Retinal pigment epithelial cell (primary cell): ENCODE results near the gene TMEM204.

ENCODE experiments used
- DNase-seq: peaks from one replicate; pipeline ENCODE4 v3.0.0-alpha.2; 2010; ENCODE audit warnings: low read depth
- H3K4me3 ChIP-seq: 2 replicates; pipeline ENCODE4 v1.5.1; 2011; ENCODE audit warnings: mild to moderate bottlenecking, low read length, control low read depth, moderate library complexity
- TF ChIP-seq, protein P1 (sequence below): conservative IDR thresholded peaks from 2 replicates; pipeline ENCODE4 v1.5.1; 2011; ENCODE audit warnings: low read depth, low read length, control low read depth, inconsistent platforms

The TMEM204 gene

DNA sequence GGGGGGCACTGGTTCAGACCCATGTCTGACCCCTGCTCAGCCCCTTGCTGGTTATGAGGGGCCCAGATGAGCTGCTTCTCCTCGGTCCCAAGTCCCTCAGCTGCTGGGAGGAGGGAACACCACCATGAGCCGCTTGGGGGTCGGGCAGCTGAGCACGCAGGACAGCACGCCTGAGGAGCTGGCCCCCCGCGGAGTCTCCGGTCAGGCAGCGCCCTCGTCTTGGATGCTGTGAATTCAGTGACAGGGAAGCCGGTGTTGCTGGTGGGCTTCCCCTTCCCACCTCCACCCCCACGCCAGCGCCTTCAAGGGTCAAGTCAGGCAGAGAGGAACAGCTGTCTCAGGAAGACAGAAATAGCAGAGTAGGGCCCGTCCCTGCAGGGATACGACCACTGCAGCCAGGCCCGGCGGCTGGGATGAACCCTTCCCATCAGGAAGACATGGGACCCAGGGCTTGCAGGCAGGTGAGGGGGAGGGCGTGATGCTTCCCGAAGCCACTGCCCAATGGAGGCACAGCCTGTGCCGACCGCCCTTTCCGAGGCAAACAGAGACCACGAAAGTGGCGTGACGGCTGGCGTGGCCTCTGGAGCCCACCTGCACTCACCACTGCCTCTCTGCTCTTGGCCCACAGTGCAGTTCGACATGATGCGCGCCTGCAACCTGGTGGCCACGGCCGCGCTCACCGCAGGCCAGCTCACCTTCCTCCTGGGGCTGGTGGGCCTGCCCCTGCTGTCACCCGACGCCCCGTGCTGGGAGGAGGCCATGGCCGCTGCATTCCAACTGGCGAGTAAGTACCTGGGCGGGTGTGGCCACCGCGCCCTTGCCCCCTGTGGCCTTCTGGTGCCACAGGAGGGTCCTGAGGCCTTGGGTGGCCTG, 8.1 kb downstream of the TMEM204 start:
- H3K4me3 ChIP-seq, result no peak overlapping the region
- TF ChIP-seq, protein P1, sequence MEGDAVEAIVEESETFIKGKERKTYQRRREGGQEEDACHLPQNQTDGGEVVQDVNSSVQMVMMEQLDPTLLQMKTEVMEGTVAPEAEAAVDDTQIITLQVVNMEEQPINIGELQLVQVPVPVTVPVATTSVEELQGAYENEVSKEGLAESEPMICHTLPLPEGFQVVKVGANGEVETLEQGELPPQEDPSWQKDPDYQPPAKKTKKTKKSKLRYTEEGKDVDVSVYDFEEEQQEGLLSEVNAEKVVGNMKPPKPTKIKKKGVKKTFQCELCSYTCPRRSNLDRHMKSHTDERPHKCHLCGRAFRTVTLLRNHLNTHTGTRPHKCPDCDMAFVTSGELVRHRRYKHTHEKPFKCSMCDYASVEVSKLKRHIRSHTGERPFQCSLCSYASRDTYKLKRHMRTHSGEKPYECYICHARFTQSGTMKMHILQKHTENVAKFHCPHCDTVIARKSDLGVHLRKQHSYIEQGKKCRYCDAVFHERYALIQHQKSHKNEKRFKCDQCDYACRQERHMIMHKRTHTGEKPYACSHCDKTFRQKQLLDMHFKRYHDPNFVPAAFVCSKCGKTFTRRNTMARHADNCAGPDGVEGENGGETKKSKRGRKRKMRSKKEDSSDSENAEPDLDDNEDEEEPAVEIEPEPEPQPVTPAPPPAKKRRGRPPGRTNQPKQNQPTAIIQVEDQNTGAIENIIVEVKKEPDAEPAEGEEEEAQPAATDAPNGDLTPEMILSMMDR, result no peak
- DNase-seq, result no peak

DNA sequence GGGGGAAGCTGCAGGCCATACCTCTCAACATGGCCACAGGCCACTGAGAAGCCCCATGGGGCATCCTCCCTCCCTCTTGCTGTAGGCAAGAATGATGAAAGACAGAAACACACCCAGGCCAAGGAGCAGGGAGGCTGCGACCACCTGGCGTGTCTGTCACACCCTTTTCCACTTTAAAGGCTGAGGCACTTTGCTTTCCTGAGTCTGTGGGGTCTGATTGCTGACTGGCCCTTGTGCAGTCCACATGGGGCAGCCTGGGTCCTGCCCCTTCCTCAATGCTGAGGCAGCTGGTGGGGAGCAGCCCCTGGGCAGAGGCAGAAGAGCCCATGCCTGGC, 8.7 kb downstream of the TMEM204 start:
- no peak for DNase-seq
- TF ChIP-seq, protein P1, result no peak
- H3K4me3 ChIP-seq, result no peak overlapping the region

DNA sequence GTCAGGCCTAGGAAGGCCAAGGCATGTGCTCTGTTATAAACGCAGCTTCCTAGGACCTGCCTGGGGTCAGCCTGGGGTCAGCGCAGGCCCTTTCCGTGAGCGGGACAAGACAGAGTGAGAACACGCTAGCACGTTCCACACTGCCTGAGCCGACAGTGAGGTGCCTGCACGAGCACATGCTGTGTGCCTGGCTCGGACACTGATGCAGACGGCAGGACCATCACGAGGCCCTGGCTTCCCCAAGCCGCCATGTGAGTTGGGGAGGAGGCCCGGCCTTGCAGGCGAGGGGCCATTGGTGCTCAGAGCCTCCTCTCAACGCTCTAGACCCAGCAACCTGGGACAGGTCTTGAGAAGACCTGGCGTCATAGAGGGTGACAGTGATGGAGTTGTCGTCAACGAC, 9.1 kb downstream of the TMEM204 start:
- no peak overlapping the region for H3K4me3 ChIP-seq
- DNase-seq, result no peak
- TF ChIP-seq, protein P1, result no peak

DNA sequence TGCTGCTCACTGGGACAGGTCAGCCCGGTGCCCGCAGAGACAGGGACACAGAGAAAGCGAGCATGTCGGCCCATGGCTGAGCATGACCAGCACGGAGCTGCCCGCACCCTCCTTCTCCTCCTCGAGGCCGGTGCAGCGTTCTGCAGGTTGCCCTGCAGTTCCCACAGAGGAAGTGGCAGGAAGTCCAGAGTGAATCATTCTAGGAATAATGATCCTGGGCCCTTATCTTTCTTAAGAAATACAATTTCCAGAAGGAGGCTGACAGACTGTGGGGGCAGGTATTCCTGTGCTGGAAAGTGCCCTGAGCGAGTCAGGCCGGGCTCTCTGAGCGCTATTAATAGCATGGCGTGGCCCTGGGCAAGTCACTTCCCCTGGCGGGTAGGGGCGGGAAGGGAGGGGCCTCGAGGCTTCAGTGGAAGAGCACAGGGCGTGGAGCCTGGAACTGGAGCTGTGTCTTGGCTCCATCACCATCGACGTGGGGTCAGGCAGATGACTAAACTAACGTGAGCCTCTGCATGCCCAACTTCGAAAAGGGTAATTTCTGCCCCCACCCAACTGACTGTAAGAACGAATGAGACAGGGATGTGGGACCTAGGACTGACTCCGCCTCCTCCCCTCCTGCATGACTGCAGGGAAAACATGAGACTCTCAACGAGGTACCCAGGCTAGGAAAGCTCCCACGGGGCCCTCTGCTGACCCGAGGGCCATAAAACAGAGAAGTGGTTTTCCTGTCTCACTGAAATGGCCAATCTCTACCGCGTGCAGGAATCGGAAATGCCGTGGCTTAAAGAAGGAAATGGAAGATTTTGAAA, 9.8 kb downstream of the TMEM204 start:
- H3K4me3 ChIP-seq, result no peak overlapping the region
- peak; percentile 3 for DNase-seq
- TF ChIP-seq, protein P1, result no peak

DNA sequence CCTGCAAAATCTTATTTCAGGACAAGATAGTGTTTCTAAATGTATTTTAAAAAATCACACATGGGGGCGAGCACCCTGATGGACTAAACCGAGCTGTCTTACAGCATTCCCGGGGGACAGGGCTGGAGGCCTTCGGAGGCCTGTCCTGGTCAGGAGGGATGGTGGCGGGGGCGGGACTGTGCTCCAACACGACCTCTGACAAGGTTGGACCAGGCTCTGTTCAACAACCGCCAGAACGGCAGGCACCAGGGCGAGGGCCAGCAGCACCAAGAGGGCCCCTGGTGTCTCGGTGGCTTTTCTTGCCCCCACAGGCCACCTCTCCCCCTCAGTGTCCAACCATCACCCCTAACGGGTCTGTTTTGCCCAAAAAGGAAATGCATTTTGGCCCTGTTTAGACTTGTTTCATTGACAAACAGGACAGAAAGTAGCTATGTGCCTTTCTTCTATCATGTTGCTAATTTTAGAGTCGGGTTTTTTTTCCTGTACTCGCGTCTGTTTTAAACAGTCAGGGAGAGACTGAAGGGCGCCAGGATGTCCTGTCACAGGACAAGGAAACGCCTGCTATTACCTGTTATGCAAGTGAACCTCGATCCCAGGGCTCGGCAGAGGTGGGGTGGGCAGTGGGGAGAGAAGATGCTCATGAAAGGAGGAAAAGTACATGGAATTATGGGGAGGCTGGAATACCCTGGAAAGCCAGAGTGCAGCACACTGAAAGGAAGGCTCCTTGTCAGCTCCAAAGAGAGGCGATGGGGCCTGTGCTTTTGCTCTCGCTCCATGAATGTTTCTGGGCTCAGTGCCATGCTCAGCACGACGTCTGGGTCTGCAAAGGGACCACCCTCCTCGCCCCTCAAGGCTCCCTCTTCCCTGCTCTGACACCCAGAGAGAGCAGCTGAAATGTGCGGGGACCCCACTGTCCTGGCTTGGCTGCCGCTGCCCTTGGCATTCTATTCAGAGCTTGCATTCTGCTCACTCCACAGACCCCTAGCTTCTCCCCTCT, 11.9 kb downstream of the TMEM204 start:
- DNase-seq, result no peak

DNA sequence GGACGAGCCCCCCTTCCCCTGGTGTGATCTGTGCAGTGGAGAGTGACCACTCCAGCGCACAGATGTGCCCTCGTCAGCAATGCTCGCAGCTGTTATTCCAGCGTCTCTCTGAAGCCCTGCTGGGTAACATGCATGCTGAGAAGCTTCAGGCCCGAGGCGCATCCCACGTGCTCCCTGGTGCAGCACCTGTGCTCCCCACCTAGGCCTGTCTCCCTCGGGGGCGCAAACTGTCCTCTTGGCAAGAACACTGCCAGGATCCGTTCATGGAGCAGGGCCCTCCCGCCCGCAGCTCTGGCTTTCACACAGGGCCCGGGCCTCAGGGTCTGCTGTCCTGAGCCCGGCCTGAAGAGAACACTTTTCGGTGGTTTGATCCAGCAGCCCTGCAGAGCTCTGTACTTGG, 13.0 kb downstream of the TMEM204 start:
- TF ChIP-seq, protein P1, result no peak
- no peak for DNase-seq
- no peak overlapping the region for H3K4me3 ChIP-seq

More for the DNA sequence above, 11.9 kb downstream of the TMEM204 start:
- no peak overlapping the region for H3K4me3 ChIP-seq
- TF ChIP-seq, protein P1, result no peak
